HG02798 (cell line): ENCODE results near the gene IQSEC1.
A peak's percentile ranks its signal among the peaks of the same experiment; 100 is the strongest.

Experiments used
- ATAC-seq: cut with Tn5 transposase; IDR thresholded peaks from one replicate; pipeline ENCODE4 v1.9.1; 2021; ENCODE audit warnings: mild to moderate bottlenecking; ENCODE audit not compliant: unreplicated experiment, poor library complexity

IQSEC1 gene

DNA sequence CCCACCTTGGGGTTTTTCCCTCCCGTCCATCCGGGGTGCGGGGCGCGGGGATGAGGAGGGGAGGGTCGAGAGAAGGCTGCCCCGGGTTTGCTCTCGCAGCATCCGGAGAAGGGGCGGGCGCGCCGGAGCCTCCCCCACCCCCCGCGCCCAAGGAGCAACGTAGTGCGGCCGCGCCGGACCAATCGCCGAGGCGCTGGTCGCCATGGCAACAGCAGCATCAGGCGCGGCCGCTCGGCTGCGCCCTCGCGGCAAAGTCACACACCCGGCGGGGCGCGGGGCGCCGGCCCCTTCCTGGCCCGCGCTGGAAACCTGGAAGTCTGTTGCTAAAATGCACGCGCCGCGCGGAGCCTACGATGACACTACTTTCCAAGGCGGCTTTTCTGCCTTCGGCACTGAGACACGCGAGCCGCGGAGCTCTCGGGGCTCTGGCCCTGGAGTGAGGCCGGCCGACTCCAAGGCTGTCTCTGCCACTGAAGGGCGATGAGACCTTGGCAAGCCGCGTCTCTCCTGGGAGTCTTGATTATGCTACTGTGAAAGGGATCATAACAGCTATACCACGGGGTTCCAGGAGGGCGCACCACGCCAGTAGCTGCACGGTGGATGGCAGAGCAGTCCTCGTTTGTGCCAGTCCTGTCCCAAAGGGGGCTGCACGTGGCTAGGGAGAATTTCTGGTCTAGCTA lies at the start of gene IQSEC1:
Gene IQSEC1, minus strand, starts transcription at position 104 of the 680 bp plus-strand sequence. CDS start 415 bp downstream, outside the sequence.
- peak; percentile 66 for ATAC-seq

- no peak for ATAC-seq
Observed at GRCh38 chr3:13122081-13123012, 49.1 kb upstream of the IQSEC1 start.

- no peak for ATAC-seq
Observed at GRCh38 chr3:13121553-13122001, 48.3 kb upstream of the IQSEC1 start.

DNA sequence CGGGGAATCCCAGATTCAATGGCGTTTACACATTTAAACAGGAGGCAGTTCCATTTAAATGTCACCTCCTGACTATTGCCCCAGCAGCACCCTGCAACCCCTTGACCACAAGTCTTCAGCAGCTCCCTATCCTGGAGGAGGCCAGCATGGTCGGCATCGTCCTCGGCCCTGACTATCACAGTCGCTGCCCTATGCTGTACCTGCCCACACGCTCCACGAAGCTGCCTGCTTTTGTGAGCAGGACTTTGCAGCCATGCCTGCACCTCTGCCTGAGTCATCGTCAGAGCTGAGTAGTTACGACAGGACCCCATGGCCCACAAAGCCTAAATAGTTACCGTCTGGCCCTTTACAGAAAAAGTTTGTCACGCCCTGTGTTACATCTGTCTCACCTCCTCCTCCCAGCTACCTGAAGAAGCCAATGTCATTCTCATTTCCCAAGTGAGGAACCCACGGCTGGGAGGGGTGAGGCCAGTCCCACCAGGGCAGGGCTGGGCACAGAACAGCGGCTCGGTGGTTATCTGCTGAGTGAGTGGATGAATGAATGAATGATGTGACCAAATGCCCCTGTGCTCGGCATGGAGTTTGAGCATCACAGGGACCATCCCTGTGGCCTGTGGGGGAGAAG lies 47.8 kb upstream of the IQSEC1 start:
- no peak for ATAC-seq

- ATAC-seq = no peak
Observed at GRCh38 chr3:13120289-13120927, 47.2 kb upstream of the IQSEC1 start.

DNA sequence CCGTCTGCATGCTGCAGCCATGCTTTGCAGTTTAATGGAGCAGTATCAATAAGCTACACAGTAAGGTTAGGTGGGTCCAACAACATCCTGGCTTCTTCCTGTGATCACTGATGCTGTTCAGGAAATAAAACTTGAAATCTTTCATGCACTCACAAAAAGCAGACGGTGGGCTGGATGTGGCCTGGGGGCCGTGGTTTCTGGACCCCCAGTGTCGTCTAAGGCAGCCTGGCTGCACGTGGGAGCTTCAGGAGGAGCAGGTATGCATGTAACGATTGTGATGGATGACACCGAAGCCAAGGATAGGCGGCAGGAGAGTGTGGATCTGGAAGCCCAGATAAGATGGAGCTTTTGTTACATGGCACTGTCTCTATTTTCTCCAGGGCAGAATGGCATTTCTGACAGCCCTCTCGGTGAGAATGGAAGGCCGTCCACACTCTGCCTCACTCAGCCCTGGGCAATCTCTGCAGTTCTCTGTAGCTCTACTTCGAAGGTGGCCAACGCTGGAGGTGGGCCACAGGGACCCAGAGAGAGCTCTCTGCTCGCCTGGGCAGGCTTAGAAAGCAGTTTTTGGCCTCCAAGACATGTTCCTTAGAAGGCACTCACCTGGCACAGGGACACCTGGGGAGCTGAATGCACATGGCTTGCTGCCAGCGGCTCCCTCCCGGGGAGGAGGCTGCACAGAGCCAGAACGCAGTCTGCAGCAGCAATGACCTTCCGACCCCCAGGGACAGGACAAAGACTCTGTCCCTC lies 46.4 kb upstream of the IQSEC1 start:
- no peak for ATAC-seq

DNA sequence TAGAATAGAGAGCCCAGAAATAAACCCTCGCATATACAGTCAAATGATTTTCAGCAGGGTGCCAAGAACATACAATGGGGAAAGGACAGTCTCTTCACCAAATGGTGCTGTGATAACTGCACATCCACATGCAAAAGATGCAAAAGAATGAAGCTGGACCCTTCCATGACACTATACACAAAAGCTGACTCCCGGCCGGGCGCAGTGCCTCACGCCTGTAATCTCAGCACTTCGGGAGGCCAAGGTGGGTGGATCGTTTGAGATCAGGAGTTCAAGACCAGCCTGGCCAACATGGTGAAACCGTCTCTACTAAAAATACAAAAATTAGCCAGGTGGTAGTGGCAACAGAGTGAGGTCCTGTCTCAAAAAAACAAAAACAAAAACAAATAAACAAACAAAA lies 43.2 kb upstream of the IQSEC1 start:
- no peak for ATAC-seq

- ATAC-seq = no peak
Observed at GRCh38 chr3:13115991-13116390, 42.8 kb upstream of the IQSEC1 start.

DNA sequence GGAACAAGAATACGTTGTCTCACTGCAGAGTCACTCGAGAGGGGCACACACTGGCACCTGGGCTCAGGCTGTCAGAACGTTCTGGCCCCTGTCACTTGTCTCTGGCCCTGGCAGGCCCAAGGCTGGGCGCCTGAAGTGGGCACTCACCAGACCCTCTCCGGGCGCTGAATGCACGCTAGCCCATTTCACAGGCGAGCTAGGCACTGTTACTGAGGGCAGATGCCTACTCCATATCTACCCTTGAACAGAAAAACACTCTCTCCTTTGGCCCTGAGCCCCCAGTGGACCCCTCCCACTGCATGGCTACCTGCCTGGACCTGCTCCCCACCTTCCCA lies 42.3 kb upstream of the IQSEC1 start:
- no peak for ATAC-seq

- no peak for ATAC-seq
Observed at GRCh38 chr3:13114811-13115575, 41.8 kb upstream of the IQSEC1 start.

DNA sequence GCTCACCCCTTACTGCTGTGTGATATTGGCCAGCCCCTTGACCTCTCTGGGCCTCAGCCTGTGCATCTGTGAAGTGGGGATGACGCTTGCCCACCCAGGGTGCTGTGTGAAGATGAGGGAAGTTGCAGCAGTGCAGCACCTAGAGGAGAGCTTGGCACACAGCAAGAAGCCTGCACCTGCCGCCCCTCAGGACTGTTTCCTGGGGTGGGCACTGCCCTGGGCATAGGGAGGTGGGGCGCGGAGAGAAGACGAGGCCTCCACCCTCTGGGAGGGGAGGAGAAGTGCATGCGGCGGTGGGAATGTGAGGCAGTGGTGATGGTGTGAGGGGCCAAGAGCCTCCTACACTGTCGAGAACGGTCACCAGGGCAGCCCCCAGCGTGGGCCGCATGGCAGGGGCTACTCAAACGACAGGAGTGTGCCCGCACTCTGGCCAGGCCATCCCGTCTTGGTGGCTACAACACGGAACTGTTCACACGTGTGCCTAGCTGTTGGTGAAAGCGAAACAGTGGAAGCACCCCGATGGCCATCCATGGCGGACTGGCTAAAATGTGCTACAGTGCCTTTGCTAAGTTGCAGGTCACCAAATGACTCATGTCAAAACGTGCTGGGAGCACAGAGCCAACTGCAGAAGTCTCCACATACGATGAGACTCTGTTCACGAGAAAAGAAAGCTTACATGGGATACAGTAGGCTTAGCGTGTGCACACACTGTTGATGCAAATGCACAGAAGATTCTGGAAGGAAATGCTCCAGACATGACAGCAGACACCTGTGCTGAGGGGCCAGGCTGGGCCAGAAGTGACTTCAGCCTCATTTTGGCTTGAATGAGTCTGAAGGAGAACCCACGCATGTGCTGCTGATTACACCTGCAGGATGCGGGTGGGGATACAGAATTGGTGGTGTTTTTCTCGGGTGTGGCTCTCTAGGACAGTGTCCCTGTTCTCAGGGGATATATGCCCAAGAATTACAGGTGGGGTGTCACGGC lies 40.4 kb upstream of the IQSEC1 start:
- no peak for ATAC-seq

DNA sequence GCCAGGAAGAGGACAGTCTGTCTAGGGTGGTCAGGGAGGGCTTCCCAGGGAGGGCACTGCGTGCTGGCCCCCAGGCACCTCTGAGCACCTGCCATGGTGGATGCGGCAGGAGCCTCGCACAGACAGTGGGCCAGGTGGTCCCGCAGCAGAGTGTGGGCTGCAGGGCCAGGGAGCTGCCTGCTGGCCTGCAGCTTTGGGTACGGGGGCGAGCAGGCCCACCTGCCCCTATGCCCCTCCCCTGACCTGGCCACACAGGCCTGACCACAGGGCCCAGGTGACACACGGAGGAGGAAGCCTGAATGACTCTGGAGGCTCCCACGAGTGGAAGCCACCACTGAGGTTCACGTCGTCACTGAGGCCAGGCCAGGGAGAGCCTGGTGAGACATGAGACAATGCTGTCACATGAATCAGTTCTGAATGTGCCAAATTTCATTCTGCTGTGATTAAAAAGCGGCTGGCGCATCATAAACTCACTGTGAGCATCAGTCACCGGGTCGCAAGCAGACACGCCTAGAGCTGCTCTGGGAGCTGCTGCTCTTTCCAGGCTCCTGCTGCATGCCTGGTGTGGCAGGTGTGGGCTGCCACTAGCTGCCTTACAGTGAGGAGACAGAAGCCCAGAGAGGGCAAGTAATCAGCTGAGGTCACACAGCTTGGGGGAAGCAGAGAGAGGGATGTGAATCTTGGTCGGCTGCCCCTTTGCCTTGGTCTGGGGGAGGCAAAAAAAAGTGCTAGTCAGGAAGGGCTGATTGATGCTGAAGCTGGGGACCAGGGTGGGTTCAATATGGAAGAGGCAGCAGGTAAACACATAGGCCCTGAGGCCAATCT lies 39.5 kb upstream of the IQSEC1 start:
- no peak for ATAC-seq

DNA sequence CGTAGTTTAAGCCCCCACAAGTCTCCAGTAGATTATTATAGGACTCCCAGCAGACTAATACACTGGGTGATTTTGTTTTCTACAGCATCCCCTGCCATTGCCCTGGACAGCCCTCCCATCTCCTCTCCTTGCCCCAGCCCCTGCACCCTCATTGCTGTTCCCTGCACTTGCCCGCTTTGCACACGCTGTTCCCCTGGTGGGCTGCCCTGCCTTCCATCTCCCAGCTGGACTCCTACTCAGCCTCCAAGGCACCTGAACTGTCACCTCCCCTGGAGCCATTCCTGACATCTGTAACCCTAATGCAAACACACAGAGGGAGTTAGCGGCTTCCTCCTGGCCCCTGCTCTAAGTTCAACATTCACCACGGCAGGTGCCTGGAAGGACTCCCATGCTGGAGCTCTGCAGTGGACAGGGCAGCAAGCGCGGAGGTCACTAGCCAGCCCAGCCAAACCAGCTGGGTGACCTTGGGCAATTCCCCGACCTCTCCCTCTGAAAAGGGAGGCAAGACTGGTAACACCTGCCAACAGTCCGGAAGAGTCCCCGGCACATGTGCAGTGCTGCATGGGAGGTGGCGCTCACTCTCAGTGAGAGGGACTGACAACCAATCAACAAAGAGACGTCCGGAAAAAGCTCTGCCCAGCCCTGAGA lies 38.8 kb upstream of the IQSEC1 start:
- ATAC-seq = no peak

GRCh38 chr3:13111173-13111872 lies 38.1 kb upstream of the IQSEC1 start:
- no peak for ATAC-seq

DNA sequence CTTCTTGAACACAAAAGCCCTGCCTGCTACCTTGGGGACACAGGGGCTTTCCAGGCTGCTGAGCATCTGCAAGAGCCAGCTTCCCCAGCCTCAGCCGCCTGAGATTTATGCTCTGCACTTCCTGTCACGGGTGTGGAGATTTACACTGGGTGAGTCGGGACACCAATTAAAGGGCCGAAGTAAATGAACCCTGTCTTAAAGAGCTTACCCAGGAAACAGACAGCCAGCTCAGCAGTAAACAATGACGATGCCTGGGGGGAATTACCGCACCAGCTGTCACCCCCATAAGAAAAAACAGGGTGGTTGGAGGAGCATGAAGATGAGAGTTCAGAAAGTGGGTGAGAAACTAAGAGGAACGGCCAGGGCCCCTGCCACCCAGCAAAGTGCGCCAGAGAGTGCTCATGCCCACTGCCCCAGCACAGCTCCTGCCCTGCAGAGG lies 37.5 kb upstream of the IQSEC1 start:
- ATAC-seq = peak; percentile 66

DNA sequence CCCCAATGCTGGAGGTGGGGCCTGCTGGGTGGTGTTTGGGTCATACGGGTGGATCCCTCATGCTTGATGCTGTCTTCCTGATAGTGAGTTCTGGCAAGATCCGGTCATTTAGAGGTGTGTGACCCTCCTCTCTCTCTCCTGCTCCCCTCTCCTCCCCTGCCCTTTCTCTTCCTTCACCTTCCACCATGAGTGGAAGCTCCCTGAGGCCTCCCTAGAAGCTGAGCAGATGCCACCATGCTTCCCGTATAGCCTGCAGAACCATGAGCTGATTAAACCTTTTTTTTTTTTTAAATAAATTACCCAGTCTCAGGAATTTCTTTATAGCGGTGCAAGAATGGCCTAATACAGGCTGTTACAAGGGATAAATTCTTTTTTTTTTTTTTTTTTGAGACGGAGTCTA lies 36.3 kb upstream of the IQSEC1 start:
- ATAC-seq = no peak
